ENCODE data around the gene CACNB1.

CACNB1 gene

GRCh38 chr17:39221572-39221971 is 24.1 kb upstream of the CACNB1 start:
- Mint-ChIP-seq H3K27me3 (peaks cover 48 to 75% of the 10 kb centered on the region in 2 donors), H3K4me1 (peaks cover 21 to 26% of the 10 kb centered on the region in 2 donors), H3K36me3 (no peaks in the 10 kb centered on the region), H3K27ac (no peak overlapping the region), H3K4me3 (no peak overlapping the region), H3K9me3 (no peaks in the 10 kb centered on the region)
- DNase-seq (no peak), ATAC-seq (replicated peaks) (no peak)

DNA sequence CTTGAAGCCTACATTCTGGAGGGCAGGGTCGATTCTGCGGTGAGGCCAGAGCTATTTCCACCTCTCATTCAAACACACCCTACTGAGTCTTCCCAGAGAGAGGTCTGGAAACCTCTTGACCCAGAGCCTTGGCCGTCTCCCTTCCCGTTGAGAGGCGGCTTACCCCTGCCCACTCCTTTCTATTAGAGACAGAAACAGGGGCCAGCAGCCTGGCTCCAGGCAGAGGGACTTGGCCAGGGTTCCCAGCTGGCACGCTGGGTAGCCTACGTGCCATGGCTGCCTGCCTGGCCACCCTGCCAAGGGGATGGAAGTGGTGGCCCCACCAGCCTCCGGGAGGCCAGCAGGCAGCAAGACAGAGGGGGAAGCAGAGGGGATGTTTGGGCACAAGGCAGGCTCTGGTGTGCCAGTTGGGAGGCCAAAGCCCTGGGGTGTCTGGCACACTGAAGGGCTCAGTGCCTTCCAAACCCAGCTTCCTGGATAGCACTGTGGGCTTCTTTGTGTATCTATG is 22.2 kb upstream of the CACNB1 start:
- no peaks in the 10 kb centered on the region for H3K36me3 Mint-ChIP-seq
- ATAC-seq (replicated peaks) (no peak), DNase-seq (no peak)
- no peak overlapping the region for H3K4me3 Mint-ChIP-seq
- peaks cover 55 to 82% of the 10 kb centered on the region in 2 donors for H3K27me3 Mint-ChIP-seq
- no peak overlapping the region for H3K27ac Mint-ChIP-seq
- peaks cover 14 to 16% of the 10 kb centered on the region in 2 donors for H3K4me1 Mint-ChIP-seq
- no peaks in the 10 kb centered on the region for H3K9me3 Mint-ChIP-seq

- DNase-seq (no peak), ATAC-seq (replicated peaks) (no peak)
- Mint-ChIP-seq H3K9me3 (no peaks in the 10 kb centered on the region), H3K4me1 (peaks cover 8 to 10% of the 10 kb centered on the region in 2 donors), H3K4me3 (no peak overlapping the region), H3K27me3 (peaks cover 53 to 82% of the 10 kb centered on the region in 2 donors), H3K36me3 (no peaks in the 10 kb centered on the region), H3K27ac (no peak overlapping the region)
These were observed 21.4 kb upstream of the CACNB1 start for GRCh38 chr17:39218906-39219305.

- H3K27me3 Mint-ChIP-seq: peaks cover 52 to 72% of the 10 kb centered on the region in 2 donors
- DNase-seq (no peak), ATAC-seq (replicated peaks) (no peak)
- H3K27ac Mint-ChIP-seq: no peak overlapping the region
- no peaks in the 10 kb centered on the region for H3K9me3 Mint-ChIP-seq
- H3K36me3 Mint-ChIP-seq: no peaks in the 10 kb centered on the region
- peaks cover 6 to 7% of the 10 kb centered on the region in 2 donors for H3K4me1 Mint-ChIP-seq
- H3K4me3 Mint-ChIP-seq: peak overlapping the region in 1 of 2 donors; percentile 37
These were observed 20.4 kb upstream of the CACNB1 start for GRCh38 chr17:39217734-39218369.

DNA sequence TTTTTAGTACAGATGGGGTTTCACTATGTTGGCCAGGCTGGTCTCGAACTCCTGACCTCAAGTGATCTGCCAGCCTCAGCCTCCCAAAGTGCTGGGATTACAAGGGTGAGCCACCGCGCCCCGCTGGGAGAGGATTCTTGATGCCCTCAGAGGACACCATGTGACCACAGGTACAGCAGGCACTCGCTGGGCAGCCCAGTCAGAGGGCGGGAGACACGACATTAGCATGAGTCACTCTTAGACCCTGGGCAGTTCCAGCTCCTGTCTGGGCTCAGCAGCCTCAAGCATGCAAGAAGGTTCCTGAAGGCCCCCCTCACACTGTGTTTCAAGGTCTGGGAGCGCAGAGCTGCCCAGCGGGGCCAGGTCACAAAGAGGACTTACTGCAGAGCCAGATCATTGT is 16.4 kb upstream of the CACNB1 start:
- no peak overlapping the region for H3K4me3 Mint-ChIP-seq
- peaks cover 45 to 62% of the 10 kb centered on the region in 2 donors for H3K27me3 Mint-ChIP-seq
- H3K27ac Mint-ChIP-seq: no peak overlapping the region
- DNase-seq: no peak
- peaks cover 16 to 26% of the 10 kb centered on the region in 2 donors for H3K4me1 Mint-ChIP-seq
- H3K9me3 Mint-ChIP-seq: no peaks in the 10 kb centered on the region
- no peak for ATAC-seq (replicated peaks)
- H3K36me3 Mint-ChIP-seq: no peaks in the 10 kb centered on the region

GRCh38 chr17:39212841-39213480 is 15.5 kb upstream of the CACNB1 start:
- H3K36me3 Mint-ChIP-seq: no peaks in the 10 kb centered on the region
- H3K9me3 Mint-ChIP-seq: no peaks in the 10 kb centered on the region
- no peak for DNase-seq
- H3K4me1 Mint-ChIP-seq: peaks cover 22 to 31% of the 10 kb centered on the region in 2 donors
- ATAC-seq (replicated peaks): no peak
- no peak overlapping the region for H3K27ac Mint-ChIP-seq
- no peak overlapping the region for H3K4me3 Mint-ChIP-seq
- H3K27me3 Mint-ChIP-seq: peaks cover 42 to 57% of the 10 kb centered on the region in 2 donors

GRCh38 chr17:39212195-39212810 is 14.8 kb upstream of the CACNB1 start:
- H3K4me3 Mint-ChIP-seq: no peak overlapping the region
- DNase-seq: no peak
- no peaks in the 10 kb centered on the region for H3K36me3 Mint-ChIP-seq
- peaks cover 40 to 50% of the 10 kb centered on the region in 2 donors for H3K27me3 Mint-ChIP-seq
- peaks cover 22 to 36% of the 10 kb centered on the region in 2 donors for H3K4me1 Mint-ChIP-seq
- H3K27ac Mint-ChIP-seq: no peak overlapping the region
- H3K9me3 Mint-ChIP-seq: no peaks in the 10 kb centered on the region
- no peak for ATAC-seq (replicated peaks)

- peak overlapping the region; percentile 62 to 69 for H3K4me3 Mint-ChIP-seq
- no peaks in the 10 kb centered on the region for H3K9me3 Mint-ChIP-seq
- H3K36me3 Mint-ChIP-seq: peaks cover 0 to 4% of the 10 kb centered on the region in 2 donors
- DNase-seq (no peak), ATAC-seq (replicated peaks) (no peak)
- H3K27me3 Mint-ChIP-seq: peaks cover 19 to 28% of the 10 kb centered on the region in 2 donors
- peaks cover 24 to 47% of the 10 kb centered on the region in 2 donors for H3K4me1 Mint-ChIP-seq
- H3K27ac Mint-ChIP-seq: peak overlapping the region; percentile 69
These were observed 12.6 kb upstream of the CACNB1 start for GRCh38 chr17:39210093-39210434.

- no peaks in the 10 kb centered on the region for H3K9me3 Mint-ChIP-seq
- H3K4me3 Mint-ChIP-seq: peak overlapping the region; percentile 52 to 62
- peaks cover 5 to 9% of the 10 kb centered on the region in 2 donors for H3K36me3 Mint-ChIP-seq
- DNase-seq (peak; percentile 32), ATAC-seq (replicated peaks) (peak; percentile 51 to 65)
- H3K27me3 Mint-ChIP-seq: peaks cover 16 to 22% of the 10 kb centered on the region in 2 donors
- peak overlapping the region; percentile 59 for H3K27ac Mint-ChIP-seq
- peaks cover 26 to 51% of the 10 kb centered on the region in 2 donors for H3K4me1 Mint-ChIP-seq
These were observed 12.0 kb upstream of the CACNB1 start for GRCh38 chr17:39209317-39210092.

DNA sequence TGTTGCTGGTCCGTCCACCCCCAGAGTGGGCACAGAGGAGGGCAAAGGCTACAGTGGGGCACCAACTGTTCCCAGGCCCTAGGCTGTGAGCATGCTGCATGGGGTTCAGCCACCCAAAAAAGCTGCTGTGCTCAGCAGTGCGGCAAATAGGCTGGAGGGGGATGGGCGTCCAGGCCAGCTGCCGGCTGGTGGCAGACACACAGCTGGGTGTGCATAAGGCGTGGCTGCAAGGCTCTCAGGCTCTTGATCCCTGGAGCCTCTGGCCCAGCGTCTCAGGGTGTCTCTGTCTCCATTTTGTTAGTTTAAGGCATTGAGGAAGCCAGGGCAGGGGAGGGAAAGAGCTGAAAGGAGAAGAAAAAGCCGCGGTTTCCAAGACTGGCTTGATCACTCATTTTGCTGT is 11.4 kb upstream of the CACNB1 start:
- Mint-ChIP-seq H3K27me3 (peaks cover 14 to 16% of the 10 kb centered on the region in 2 donors), H3K27ac (peak overlapping the region; percentile 54), H3K4me3 (peak overlapping the region; percentile 26 to 75), H3K9me3 (no peaks in the 10 kb centered on the region), H3K36me3 (peaks cover 8 to 15% of the 10 kb centered on the region in 2 donors), H3K4me1 (peaks cover 29 to 55% of the 10 kb centered on the region in 2 donors)
- ATAC-seq (replicated peaks) (peak; percentile 71 to 80), DNase-seq (peak; percentile 55)

GRCh38 chr17:39208136-39208535 is 10.7 kb upstream of the CACNB1 start:
- ATAC-seq (replicated peaks): peak; percentile 27 to 28
- Mint-ChIP-seq H3K4me1 (peaks cover 34 to 55% of the 10 kb centered on the region in 2 donors), H3K9me3 (no peaks in the 10 kb centered on the region), H3K36me3 (peaks cover 14 to 21% of the 10 kb centered on the region in 2 donors), H3K4me3 (no peak overlapping the region), H3K27me3 (peaks cover 13 to 15% of the 10 kb centered on the region in 2 donors), H3K27ac (no peak overlapping the region)
- no peak for DNase-seq

DNA sequence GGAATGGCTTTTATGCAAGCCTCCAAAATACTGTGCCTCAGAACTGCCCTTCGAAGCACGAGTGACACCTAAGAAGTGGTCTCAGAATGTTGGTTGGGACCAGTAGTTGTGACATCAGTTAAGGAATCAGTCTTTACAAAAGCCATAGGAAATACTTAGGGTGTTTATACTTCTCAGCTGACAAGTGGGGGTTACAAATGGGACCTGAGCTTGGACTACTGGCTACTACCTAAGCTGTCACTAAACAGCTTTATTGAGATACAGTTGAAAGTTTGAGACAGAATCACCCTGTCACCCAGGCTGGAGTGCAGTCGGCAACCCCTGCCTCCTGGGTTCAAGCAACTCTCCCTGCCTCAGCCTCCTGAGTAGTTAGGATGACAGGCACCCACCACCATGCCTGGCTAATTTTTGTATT is 7.7 kb upstream of the CACNB1 start:
- H3K4me1 Mint-ChIP-seq: peaks cover 43 to 73% of the 10 kb centered on the region in 2 donors
- no peaks in the 10 kb centered on the region for H3K9me3 Mint-ChIP-seq
- peak overlapping the region; percentile 79 for H3K27ac Mint-ChIP-seq
- H3K4me3 Mint-ChIP-seq: no peak overlapping the region
- DNase-seq: no peak
- peaks cover 36 to 50% of the 10 kb centered on the region in 2 donors for H3K36me3 Mint-ChIP-seq
- H3K27me3 Mint-ChIP-seq: peaks cover 1% of the 10 kb centered on the region in 2 donors
- ATAC-seq (replicated peaks): no peak

DNA sequence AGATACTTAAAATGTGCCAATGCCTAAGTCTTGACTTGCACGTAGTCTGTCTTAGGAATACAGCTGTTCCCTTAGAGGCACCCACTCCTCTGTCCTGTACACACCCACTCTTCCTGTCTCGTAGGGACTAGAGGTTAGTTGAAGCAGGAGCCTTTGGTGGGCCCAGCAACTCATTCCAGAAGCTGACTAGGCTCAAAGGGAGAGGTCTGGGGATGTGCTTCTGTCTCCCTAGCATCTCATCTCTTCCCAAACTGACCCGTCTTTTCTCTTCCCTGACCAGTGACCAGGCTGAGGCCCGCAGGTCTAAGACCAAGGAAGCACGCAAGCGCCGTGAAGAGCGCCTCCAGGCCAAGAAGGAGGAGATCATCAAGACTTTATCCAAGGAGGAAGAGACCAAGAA is 6.8 kb upstream of the CACNB1 start:
- H3K27ac Mint-ChIP-seq: peak overlapping the region; percentile 79
- peaks cover 42 to 73% of the 10 kb centered on the region in 2 donors for H3K4me1 Mint-ChIP-seq
- no peaks in the 10 kb centered on the region for H3K9me3 Mint-ChIP-seq
- no peak for ATAC-seq (replicated peaks)
- H3K4me3 Mint-ChIP-seq: no peak overlapping the region
- peaks cover 37 to 54% of the 10 kb centered on the region in 2 donors for H3K36me3 Mint-ChIP-seq
- DNase-seq: no peak
- no peaks in the 10 kb centered on the region for H3K27me3 Mint-ChIP-seq

DNA sequence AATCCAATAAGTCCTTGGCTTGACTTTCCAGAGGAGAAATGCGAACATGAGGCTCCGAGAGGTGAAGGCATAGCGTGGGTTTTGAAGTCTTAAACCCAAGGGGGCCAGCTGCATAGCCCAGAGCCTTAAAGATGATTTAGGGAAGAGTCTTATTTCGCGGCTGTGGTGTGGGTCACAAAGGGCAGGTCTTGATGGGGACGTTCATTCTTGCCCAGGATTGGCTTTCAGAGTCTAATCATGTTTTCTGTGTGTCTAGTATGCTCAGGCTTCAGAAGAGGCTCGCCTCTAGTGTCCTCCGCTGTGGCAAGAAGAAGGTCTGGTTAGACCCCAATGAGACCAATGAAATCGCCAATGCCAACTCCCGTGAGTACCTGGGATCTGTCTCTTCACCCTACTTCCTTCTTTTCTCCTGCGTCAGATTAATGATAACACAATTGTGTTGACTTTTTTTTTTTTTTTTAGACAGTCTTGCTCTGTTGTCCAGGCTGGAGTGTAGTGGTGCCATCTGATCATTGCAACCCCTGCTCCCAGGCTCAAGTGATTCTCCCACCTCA is 3.6 kb upstream of the CACNB1 start:
- H3K4me3 Mint-ChIP-seq: peak overlapping the region; percentile 89 to 97
- peaks cover 38 to 64% of the 10 kb centered on the region in 2 donors for H3K4me1 Mint-ChIP-seq
- no peaks in the 10 kb centered on the region for H3K27me3 Mint-ChIP-seq
- no peak for DNase-seq
- H3K36me3 Mint-ChIP-seq: peaks cover 37 to 54% of the 10 kb centered on the region in 2 donors
- peak overlapping the region; percentile 100 for H3K27ac Mint-ChIP-seq
- no peaks in the 10 kb centered on the region for H3K9me3 Mint-ChIP-seq
- no peak for ATAC-seq (replicated peaks)

Measured in stimulated activated naive B cell treated with anti-CD40 and anti-IgM and Interleukin-4, amounts not matched to agents 10 μg/mL and 1 μg/mL and 100 μg/mL, for 72 hours (primary cell).